CD4-positive, alpha-beta T cell treated with Interleukin-2 at 100 ng/mL for 4 hours (primary cell): ENCODE data around the gene DPEP1.
"Not testable (repeated sequence)": the region's sequence is repeated elsewhere in the genome, so short reads cannot be mapped to it uniquely, and the experiment has no call there.

ENCODE experiments used
- DNase-seq: peaks from one replicate; pipeline ENCODE4 v3.0.0-alpha.2; 2020; ENCODE audit warnings: low spot score

Gene DPEP1

DNA sequence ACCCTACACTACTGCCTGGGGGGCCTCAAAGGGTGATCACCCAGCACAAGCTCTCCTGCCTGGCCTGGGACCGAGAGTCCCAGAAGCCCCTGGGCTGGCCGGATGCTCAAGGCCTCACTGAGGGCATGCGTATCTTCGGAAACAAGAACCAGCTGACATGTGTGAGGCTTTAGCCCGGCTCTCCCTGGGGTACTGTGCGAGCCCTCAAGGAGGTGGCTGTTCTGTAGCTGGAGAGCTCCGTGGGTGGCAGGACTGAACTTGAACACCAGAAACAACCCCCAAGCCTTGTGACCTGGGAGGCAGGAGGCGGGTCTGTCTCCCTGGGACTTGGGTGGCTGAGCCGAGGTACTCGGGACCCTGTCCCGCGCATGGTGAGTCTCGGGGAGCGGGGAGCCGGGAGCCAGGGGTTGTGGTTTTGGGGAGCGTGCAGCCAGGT is 7.0 kb downstream of the DPEP1 start:
- DNase-seq: no peak

DNA sequence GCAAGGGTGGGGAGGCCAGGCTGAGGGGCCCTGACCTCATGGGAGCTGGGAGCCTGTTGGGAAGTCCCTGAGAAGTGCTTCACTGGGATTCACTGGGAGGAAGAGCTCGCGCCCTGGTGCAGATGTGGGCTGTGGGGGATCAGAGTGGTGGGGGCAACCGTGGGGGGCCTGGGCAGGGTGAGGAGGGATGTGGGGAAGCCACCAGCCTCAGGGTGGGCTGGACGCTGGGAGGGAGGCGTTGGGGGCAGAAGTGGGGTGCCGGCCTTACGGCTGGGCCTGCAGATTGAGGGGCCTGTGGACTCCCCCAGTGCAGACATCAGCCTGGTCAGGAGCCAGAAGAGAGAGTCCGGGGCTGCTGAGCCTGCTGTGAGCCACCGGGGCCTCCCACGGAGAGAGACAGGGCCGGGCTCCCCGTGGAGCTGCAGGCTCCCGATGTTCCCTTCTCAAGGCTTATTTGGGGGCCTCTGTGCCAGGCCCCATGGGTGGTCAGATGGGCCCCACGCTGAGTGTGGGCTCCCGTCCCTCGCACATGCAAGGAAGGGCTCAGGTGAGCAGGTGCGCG is 7.8 kb downstream of the DPEP1 start:
- DNase-seq: no peak

DNA sequence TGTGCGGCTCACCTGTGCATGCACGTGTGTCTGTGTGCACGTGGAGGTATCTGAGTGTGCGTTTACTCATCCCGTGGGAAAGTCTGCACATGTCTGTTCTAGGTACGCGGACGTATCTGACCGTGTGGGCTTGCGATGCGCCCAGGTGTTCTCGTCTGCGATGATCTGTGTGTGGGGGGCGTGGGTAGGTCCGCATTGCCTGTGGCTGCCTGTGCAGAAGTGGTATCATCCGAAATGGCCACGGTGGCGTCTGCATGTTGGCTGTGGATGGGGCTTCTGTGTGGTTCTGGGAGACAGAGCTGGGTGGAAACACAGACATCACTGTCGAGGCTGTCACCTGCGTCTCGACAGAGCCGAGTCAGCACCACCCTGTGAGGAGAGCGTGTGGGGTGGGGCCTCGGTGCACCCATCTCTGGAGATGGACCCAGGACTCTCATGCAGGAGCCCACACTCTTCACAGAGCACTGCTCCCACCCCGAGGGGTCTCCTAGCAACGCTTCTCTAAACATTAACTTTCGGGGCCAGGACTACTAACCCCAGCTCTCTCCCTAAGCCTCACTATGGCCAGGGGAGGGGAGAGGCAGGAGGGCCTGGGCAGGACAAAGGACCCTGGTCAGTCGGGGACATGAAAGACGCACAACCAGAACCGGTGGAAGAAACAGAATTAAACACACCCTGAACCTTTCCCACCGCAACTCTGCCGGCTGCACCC is 8.4 kb downstream of the DPEP1 start:
- no peak for DNase-seq

DNA sequence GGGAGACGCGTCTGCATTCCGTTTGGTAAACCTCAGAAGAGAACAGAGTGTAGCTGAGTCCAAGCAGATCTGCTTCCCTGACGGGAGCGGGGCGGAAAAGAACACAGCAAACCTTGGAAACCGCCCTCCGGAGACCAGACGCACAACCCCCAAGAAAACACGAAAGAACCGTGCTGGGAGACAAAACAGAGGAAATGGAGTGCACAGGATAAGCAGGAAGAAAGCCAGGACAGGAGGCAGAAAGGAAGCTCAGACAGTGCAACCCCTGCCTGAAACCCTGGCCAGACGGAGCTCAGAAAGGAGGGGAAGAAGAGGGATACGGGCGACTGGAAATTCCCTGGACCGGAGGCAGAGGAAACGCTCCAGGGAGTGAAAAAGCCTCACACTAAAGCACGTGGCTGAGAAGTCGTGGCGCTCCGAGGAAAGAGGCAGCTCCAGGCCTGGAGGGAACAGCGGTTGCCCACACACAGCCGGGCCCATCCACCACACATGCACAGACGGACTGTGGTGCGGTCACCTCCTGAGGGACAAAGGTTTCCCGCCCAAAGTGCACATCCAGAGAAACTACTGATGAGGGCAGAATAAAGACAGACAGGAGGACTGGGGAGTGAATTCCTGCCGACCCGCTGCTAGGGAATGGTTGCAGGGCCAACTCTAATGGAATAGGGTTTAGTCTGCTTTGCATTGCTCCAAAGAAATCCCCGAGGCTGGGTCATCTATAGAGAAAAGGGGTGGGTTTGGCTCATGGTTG is 10.2 kb downstream of the DPEP1 start:
- no peak for DNase-seq

DNA sequence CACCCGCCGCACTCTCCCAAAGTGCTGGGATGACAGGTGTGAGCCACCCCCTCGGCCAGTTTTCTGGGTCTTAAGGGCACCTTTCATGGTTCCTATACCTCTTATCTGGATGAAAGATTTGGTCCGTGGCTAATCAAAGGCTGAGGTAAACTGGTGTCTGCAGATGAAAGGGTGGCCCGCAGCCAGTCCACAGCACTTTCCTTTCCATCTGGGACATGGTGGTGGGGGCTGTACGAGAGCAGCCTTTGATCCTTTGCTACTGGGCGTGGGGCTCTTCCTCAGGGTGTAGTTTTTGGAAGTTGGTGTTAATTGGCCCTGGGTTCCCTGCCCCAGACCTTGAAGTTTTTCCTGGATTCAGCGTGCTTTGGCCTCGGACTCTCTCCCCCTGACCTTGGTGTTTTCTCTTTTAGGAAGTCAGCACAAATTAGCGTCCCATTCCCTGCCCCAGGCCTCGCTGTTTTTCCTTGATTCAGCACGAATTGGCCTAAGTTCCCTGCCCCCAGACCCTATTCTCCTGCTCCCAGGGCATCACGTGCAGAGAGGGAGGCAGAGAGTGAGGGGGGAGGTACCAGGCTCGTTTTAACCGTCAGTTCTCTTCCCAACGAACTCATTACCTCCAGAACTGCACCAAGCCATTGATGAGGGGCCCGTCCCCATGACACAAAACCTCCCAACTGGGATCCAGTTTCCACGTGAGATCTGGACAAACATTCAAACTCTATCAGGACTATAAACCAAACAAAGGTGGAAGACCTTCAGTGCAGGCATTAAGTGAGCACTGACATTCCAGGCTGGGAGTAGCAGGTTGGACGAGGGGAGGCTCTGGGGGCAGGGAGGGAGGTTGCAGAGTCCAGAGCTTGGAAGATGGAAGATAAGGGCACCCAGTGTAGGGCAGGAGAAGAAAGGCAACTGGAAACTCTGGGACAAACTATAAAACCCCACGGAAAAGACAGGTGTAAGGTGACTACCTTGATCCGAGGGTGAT is 11.6 kb downstream of the DPEP1 start:
- no peak for DNase-seq

DNA sequence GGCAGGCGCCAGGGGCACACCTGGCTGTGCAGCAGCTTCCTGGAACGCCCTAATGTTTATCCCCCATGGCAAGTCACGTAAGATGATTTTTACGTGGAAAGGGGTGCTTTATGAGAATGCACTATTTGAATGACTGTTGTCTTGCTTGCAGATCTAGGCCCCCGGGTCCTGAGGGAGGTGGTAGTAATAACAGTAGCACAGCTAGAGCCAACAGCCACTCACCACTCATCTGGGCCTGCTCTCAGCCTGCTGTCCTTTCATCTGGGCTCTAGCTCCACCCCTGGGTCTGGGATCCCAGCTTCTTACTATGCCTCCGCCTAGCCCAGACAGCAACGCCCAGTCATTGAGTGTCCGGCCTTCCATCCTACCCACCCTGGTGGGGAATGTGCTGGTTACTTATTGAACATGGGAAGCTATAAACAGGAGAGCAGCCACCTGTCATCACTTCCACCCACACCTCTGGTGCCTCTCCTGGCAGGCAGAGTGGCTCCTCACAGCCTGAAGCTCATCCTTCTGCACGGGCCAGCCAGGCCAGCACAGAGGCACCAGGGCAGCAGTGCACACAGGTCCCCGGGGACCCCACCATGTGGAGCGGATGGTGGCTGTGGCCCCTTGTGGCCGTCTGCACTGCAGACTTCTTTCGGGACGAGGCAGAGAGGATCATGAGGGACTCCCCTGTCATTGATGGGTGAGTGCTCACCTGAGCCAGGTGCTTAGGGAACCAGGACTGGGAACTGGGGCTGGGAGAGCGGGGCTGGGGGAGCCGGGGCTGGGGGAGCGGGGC is 16.6 kb downstream of the DPEP1 start:
- no peak for DNase-seq

DNA sequence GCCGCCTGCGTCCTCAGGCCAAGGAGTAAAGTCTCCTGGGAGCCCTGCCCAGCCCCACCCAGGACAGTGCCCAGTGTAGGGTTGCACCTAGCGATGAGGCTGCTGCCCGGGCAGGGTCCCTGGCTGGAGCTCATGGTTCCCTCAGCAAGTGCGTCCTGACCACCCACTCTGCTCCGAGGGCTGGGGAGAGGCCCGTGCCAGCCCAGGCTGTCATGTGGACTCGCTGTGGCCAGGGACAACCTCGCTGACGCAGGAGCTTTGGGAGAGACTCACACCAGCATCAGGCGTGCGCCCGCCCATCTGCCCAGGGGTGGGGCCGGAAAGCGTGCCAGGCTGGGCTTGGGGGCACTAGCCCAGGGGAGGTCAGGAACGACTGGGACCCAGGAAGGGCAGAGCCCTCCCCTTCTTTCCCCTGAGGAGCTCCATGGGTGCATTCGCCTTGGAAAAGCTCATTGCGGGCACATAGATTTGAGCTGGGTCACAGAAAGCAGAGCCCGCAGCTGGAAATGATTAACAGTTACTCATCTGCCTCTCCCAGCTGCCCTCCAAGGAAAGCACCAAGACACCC is 19.7 kb downstream of the DPEP1 start:
- DNase-seq: no peak

DNA sequence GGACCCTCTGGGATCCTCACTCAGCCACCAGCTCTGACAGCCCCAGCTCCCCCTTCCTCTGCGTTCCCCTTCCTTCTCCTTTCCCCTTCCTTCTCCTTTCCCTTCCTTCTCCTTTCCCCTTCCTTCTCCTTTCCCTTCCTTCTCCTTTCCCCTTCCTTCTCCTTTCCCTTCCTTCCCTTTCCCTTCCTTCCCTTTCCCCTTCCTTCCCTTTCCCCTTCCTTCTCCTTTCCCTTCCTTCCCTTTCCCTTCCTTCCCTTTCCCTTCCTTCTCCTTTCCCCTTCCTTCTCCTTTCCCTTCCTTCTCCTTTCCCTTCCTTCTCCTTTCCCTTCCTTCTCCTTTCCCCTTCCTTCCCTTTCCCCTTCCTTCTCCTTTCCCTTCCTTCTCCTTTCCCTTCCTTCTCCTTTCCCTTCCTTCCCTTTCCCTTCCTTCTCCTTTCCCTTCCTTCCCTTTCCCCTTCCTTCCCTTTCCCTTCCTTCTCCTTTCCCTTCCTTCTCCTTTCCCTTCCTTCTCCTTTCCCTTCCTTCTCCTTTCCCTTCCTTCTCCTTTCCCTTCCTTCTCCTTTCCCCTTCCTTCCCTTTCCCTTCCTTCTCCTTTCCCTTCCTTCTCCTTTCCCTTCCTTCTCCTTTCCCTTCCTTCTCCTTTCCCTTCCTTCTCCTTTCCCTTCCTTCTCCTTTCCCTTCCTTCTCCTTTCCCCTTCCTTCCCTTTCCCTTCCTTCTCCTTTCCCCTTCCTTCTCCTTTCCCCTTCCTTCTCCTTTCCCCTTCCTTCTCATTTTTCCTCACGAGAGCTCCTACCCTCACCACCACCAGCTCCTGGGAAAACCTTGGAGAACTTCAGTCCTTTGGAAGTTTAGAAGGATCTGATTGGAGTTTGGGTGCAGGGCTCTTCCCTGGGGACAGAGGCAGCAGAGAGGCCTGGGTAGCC is 21.3 kb downstream of the DPEP1 start:
- DNase-seq: not testable (repeated sequence)

DNA sequence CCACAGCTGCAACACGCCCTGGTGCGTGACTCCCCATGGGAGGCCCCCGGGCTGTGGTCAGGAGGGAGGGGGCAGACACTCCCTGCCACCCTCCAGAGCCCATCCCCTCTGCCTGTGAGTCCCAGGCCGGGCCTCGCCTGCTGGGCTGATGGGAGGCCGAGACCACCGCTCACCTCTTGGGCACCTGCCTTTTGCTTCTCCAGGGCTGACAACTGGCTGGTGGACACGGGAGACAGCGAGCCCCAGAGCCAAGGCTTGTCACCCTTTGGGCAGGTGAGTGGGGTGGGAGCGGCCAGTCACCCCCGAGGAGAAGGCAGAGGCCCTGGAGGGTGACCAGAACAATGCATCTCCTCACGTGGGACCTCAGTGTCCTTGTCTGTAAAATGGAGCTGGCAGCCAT is 23.2 kb downstream of the DPEP1 start:
- DNase-seq: no peak

DNA sequence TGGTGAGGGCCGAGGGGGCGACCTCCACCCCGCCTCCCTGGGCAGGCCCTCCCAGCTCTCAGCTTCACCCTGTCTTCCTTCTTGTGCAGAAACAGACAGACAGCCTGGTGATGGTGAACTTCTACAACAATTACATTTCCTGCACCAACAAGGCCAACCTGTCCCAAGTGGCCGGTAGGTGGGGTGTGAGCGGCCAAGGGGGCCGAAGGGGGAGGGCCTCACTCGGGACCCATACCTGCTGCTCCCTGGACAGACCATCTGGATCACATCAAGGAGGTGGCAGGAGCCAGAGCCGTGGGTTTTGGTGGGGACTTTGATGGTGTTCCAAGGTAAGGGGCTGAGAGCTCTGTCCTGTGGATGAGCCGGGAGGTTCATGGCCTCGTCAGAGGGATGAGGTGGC is 23.9 kb downstream of the DPEP1 start:
- DNase-seq: no peak

DNA sequence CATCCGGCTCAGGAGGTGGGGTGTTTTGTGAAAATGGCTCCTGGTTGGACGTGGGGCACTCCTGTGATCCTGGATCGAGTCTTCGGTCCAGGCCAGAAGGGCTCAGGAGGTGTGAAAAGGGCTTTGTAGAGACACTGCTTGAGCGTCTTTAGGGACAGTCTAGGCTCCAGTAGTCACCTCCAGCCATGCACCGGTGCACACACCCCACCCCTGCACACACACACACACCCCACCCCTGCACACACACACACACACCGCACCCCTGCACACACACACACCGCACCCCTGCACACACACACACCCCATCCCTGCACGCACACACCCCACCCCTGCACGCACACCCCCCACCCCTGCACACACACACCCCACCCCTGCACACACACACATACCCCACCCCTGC is 25.0 kb downstream of the DPEP1 start:
- no peak for DNase-seq

DNA sequence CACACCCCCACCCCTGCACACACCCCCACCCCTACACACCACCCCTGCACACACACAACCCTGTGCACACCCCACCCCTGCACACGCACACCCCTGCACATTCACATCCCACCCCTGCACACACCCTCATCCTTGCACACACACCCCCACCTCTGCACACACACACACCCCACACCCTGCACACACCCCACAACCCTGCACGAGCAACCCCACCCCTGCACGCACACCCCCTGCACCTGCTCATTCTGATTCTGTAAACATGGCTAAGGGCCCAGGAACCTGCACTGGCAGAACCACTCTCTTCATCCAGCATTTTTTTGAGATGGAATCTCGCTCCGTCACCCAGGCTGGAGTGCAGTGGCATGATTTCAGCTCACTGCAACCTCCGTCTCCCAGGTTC is 25.9 kb downstream of the DPEP1 start:
- DNase-seq: no peak

DNA sequence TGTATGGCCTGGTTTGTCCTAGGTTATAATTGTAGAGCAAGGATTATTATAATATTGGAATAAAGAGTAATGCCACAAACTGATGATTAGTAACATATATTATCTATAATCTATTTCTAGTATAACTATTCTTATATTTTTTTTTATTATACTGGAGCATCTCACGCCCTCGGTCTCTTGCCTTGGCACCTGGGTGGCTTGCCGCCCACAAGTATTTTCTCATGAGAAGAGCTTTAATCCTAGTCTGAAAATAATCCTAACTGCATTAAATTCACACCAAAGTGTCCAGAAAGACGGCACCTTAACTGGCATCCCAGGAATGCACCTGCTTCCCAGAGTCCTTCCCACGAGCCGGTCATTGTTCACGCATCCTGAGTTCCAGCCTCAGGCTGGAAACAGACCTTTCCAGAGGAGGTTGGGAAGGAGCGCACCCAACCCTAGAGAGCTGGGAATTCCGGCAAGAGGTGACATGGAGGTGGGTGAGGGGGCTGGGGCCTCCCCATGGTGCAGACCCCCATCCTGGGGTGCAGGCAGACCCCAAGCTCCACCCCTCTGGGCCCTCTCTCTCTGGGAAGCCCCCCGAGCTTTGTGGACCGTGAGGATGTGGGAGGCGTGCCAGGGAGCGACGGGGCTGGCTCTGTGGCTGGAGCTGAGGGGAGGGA is 28.1 kb downstream of the DPEP1 start:
- no peak for DNase-seq

DNA sequence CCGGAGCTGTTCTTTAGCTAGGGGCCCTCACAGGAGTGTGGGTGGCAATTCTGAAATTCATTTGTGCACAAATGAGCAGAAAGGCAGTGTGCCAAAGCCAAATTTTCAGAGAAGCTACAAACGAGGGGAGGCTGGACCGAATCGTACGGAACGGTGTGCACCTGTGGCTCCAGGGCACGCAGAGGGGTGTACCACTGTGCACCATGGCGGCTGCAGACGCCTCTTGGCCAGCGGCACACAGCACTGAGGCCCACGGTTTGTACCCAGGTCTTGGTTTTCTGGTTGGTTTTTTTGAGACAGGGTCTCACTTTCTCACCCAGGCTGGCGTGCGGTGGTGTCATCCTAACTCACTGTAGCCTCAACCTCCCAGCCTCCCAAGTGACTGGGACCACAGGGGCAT is 29.1 kb downstream of the DPEP1 start:
- no peak for DNase-seq

DNA sequence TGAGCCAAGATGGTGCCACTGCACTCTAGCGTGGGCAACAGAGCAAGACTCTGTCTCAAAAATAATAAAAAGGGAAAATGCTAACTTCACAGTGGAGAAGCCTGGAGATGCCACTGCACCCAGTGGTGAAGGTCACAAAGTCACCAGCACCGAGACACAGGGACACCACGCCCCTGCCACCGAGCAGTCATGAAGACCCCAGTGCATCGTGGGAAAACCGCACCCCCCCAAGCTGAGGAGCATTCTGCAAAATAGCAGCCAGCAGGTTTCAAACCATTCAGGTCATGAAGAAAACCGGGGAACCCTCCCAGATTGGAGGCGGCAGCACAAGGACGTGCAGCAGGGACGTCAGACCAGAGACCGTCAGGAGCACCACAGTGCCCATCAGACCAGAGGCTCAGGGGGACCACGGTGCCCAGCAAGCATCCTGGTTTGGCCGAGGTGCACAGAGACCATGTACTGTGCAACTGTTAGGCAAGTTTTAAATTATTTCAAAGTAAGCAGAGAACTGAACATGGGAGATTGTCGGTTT is 30.4 kb downstream of the DPEP1 start:
- DNase-seq: no peak

DNA sequence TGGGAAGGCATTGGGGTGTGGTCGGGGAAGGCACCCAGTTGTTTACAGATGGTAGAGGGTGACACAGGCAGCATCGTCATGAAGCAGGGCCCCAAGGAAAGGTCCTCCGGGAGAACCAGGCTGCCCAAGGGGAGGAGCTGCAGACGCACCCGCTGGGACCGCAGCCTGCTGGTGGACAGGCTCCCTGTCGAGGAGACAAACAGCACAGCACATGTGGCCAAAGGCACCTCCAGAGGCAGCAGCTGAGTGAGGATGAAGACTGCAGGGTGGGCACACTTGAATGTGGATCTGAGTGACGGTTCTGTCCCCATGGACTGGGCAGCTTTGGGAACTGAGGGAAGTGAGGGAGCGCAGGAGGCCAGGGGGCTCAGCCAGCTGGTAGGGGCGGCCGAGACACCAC is 31.7 kb downstream of the DPEP1 start:
- DNase-seq: no peak

DNA sequence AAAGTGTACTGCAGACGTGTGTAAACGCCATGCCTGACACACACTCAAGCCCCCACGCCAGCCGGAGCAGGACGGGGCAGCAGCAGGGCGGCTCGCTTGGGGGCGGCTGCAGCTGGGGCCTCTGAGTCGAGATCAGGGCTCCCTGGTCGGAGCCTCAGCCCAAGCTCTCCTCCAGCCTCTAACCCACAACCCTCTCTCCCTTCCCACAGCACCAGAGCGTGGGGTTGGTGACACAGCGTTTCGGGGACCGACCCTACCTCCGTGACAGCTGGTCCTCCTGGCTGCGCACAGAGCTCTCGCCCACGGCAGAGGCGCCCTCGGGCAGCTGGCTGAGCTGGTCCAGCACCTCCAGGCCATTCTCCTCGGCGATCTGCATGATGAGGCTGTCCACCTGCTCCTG is 32.8 kb downstream of the DPEP1 start:
- DNase-seq: no peak

DNA sequence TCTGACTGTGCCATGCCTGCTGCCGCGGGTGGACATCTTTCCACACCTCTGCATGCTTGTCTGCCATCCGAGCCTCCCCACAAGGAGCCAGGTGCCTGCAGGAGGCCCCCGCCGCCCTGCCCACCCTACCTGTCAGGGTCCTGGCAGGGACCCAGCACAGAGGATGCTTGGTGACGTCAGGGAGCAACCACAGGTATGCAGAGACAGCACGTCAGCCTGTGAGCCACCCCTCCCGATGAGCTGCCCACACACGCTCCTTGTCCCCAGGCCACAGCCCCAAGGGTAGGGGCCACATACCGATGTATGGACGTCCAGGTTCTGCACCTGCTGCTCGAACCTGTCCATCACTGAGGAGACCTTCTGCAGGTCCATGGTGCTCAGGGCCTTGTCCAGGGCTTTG is 33.5 kb downstream of the DPEP1 start:
- DNase-seq: no peak

DNA sequence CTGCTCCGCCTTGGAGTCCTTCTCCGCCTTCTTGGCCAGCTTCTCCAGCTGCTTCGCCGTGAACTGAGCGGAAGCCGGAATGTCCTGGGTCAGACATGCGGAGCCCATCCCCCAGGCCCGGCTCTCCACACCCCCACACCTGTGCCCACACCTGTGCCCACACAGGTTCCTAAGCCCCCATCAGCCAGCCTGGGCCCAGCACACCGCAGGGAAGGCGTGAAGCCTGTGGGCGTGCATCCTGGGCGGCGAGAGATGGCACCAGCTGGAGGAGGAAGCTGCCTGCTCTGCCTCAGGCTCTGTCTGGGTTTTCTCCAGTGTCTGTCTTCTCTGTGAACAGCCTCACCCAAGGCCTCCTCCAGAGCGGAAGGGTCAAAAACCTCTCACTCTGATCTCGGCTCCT is 38.1 kb downstream of the DPEP1 start:
- no peak for DNase-seq
